Keratinocyte (primary cell): ENCODE measurements around the gene TANGO2.

ENCODE experiments used
- EZH2 ChIP-seq: IDR thresholded peaks from one replicate; pipeline ENCODE4 v1.6.1; 2012; ENCODE audit warnings: inconsistent platforms, mild to moderate bottlenecking, low read length, moderate library complexity
- TF ChIP-seq, protein P1 (sequence below), 3 experiments: IDR thresholded peaks in 1 of 3; conservative IDR thresholded peaks in 1 of 3; optimal IDR thresholded peaks in 1 of 3; 2 replicates in 2 of 3; 3 replicates in 1 of 3; pipeline versions ENCODE3 to v1.5.1; 2011; ENCODE audit warnings: low read length in 3 of 3, mild to moderate bottlenecking in 3 of 3, moderate library complexity in 2 of 3, control low read depth in 1 of 3, inconsistent platforms in 1 of 3; ENCODE audit not compliant: insufficient read depth in 2 of 3; ENCODE audit errors: extremely low read depth in 1 of 3

DNA sequence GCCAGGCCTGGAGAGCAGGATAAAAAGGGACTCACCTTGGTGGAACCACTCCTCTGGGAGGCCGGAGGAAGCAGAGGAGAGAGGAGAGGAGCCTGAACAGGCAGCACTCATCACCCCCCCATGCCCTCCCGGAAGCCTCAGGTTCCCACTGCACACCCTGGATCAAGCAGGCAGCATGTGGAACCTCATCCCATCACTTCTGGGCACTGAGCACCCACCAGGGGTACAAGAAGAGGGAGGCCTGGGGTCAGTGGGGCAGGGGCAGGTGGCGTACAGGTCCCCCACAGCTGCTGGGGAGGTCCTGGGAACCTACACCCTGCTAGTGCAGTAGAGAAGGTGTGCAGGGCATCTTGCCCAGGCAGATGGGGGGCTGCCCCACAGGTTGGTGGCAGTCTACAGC lies 44.2 kb upstream of the TANGO2 start:
- TF ChIP-seq, protein P1, sequence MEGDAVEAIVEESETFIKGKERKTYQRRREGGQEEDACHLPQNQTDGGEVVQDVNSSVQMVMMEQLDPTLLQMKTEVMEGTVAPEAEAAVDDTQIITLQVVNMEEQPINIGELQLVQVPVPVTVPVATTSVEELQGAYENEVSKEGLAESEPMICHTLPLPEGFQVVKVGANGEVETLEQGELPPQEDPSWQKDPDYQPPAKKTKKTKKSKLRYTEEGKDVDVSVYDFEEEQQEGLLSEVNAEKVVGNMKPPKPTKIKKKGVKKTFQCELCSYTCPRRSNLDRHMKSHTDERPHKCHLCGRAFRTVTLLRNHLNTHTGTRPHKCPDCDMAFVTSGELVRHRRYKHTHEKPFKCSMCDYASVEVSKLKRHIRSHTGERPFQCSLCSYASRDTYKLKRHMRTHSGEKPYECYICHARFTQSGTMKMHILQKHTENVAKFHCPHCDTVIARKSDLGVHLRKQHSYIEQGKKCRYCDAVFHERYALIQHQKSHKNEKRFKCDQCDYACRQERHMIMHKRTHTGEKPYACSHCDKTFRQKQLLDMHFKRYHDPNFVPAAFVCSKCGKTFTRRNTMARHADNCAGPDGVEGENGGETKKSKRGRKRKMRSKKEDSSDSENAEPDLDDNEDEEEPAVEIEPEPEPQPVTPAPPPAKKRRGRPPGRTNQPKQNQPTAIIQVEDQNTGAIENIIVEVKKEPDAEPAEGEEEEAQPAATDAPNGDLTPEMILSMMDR (optimal IDR thresholded peaks at IDR 0.05 in 1 of 3, IDR thresholded peaks at IDR 0.05 in 1 of 3, conservative IDR thresholded peaks at IDR 0.05 in 1 of 3; ENCODE audit: extremely low read depth in 1 of 3, insufficient read depth in 2 of 3, low read length in 3 of 3): no peak
- TF ChIP-seq EZH2: no peak
